HG02840 (cell line): ENCODE data around the gene ANKFN1.

Experiments
- ATAC-seq: cut with Tn5 transposase; IDR thresholded peaks from one replicate; pipeline ENCODE4 v1.9.1; 2021; ENCODE audit warnings: mild to moderate bottlenecking, moderate library complexity, moderate number of reproducible peaks; ENCODE audit not compliant: unreplicated experiment, low FRiP score

ANKFN1 gene

GRCh38 chr17:56424543-56425044 is 271.3 kb downstream of the ANKFN1 start:
- ATAC-seq, result no peak

GRCh38 chr17:56425483-56425882 is 272.2 kb downstream of the ANKFN1 start:
- no peak for ATAC-seq

GRCh38 chr17:56426901-56427300 is 273.6 kb downstream of the ANKFN1 start:
- ATAC-seq, result no peak

GRCh38 chr17:56431736-56432135 is 278.5 kb downstream of the ANKFN1 start:
- ATAC-seq, result no peak

- no peak for ATAC-seq
These were observed 279.2 kb downstream of the ANKFN1 start for GRCh38 chr17:56432443-56432842.

- no peak for ATAC-seq
These were observed 281.3 kb downstream of the ANKFN1 start for GRCh38 chr17:56434610-56435009.

- ATAC-seq, result no peak
These were observed 282.9 kb downstream of the ANKFN1 start for GRCh38 chr17:56436142-56436541.

GRCh38 chr17:56440419-56440818 is 287.1 kb downstream of the ANKFN1 start:
- ATAC-seq, result no peak

GRCh38 chr17:56441308-56441707 is 288.0 kb downstream of the ANKFN1 start:
- ATAC-seq, result no peak

- ATAC-seq, result no peak
These were observed 292.6 kb downstream of the ANKFN1 start for GRCh38 chr17:56445692-56446411.

- no peak for ATAC-seq
These were observed 293.9 kb downstream of the ANKFN1 start for GRCh38 chr17:56447171-56447570.

GRCh38 chr17:56448371-56448770 is 295.1 kb downstream of the ANKFN1 start:
- ATAC-seq, result no peak

GRCh38 chr17:56449176-56449575 is 295.9 kb downstream of the ANKFN1 start:
- ATAC-seq, result no peak

GRCh38 chr17:56451629-56452028 is 298.4 kb downstream of the ANKFN1 start:
- ATAC-seq, result no peak

- ATAC-seq, result no peak
These were observed 299.2 kb downstream of the ANKFN1 start for GRCh38 chr17:56452461-56452860.

- ATAC-seq, result no peak
These were observed 304.2 kb downstream of the ANKFN1 start for GRCh38 chr17:56457501-56457900.

GRCh38 chr17:56465886-56466285 is 312.6 kb downstream of the ANKFN1 start:
- no peak for ATAC-seq

- ATAC-seq, result no peak
These were observed 315.6 kb downstream of the ANKFN1 start for GRCh38 chr17:56468840-56469239.

- ATAC-seq, result no peak
These were observed 318.4 kb downstream of the ANKFN1 start for GRCh38 chr17:56471696-56472095.

- no peak for ATAC-seq
These were observed 321.8 kb downstream of the ANKFN1 start for GRCh38 chr17:56475116-56475515.

- no peak for ATAC-seq
These were observed 325.7 kb downstream of the ANKFN1 start for GRCh38 chr17:56478836-56479447.

- ATAC-seq, result no peak
These were observed 327.2 kb downstream of the ANKFN1 start for GRCh38 chr17:56480501-56480900.
